PFSK-1 (cell line): Measurements from ENCODE around the gene MLPH.

Source experiments
- POLR2AphosphoS5 ChIP-seq: IDR thresholded peaks from 2 replicates; pipeline ENCODE4 v1.6.1; 2012; ENCODE audit warnings: low read depth, mild to moderate bottlenecking, control low read depth, low read length, moderate library complexity
- REST ChIP-seq, 2 experiments: IDR thresholded peaks; 2 replicates each; pipeline versions ENCODE4 v1.6.1 to v1.8.0; 2011 to 2012; ENCODE audit warnings: low read depth in 2 of 2, low read length in 2 of 2, control low read depth in 1 of 2, inconsistent platforms in 1 of 2, mild to moderate bottlenecking in 1 of 2, moderate library complexity in 1 of 2; ENCODE audit not compliant: insufficient read depth in 1 of 2

- TF ChIP-seq REST (IDR thresholded peaks at IDR 0.05; ENCODE audit: insufficient read depth in 1 of 2, low read depth in 2 of 2, low read length in 2 of 2) (no peak), POLR2AphosphoS5 (no peak)
Observed at GRCh38 chr2:237571551-237571950, 84.5 kb downstream of the MLPH start.
